Astrocyte (in vitro differentiated cells and primary cell): ENCODE data around the gene GRIN3A.

Experiments used
- CTCF ChIP-seq: IDR thresholded peaks from 2 replicates; pipeline ENCODE4 v1.5.1; 2011; ENCODE audit warnings: low read depth, mild to moderate bottlenecking, inconsistent platforms, low read length, moderate library complexity; ENCODE audit not compliant: insufficient read depth
- EZH2 ChIP-seq: IDR thresholded peaks from 2 replicates; pipeline ENCODE4 v1.6.1; 2012; ENCODE audit warnings: mild to moderate bottlenecking, low read length, inconsistent platforms; ENCODE audit not compliant: insufficient read depth

- TF ChIP-seq CTCF = no peak
- no peak for TF ChIP-seq EZH2
These were observed 55.2 kb downstream of the GRIN3A start for GRCh38 chr9:101683236-101683635.
